Activated B cell treated with CpG ODN at 0.5 μM for 24 hours (primary cell): ENCODE results near the gene BMERB1. TPM values are rescaled to one million over a fixed set of nuclear protein-coding genes. Genes with fewer than 3 reads are reported as not detected.

Source experiments
- ATAC-seq: fragments of 200-7000 bp; cut with Tn5 transposase; one replicate; pipeline ENCODE4 v1.10.0; 2021; ENCODE audit warnings: low read depth, mild to moderate bottlenecking, moderate library complexity
- CTCF ChIA-PET: fragments of 350-600 bp; sonication (Branson Sonifier 250); formaldehyde crosslinking; loops from one replicate; lab custom pipeline; 2021; ENCODE audit warnings: antibody characterized with exemption; lab: Charles Lee
- POLR2A ChIA-PET: fragments of 350-600 bp; sonication (Branson Sonifier 250); formaldehyde crosslinking; loops from one replicate; lab custom pipeline; 2021; ENCODE audit warnings: antibody characterized with exemption; lab: Charles Lee
- DNase-seq: peaks from one replicate; pipeline ENCODE4 v3.0.0; 2022
- H3K27ac Mint-ChIP-seq: one replicate; pipeline ENCODE4 v1.8.0; 2020; ENCODE audit warnings: mixed read lengths
- H3K27me3 Mint-ChIP-seq: one replicate; pipeline ENCODE4 v1.8.0; 2021; ENCODE audit warnings: mixed read lengths
- H3K36me3 Mint-ChIP-seq: one replicate; pipeline ENCODE4 v1.8.0; 2021; ENCODE audit warnings: low read depth, mixed read lengths
- H3K4me1 Mint-ChIP-seq: one replicate; pipeline ENCODE4 v1.8.0; 2021; ENCODE audit warnings: mixed read lengths
- H3K4me3 Mint-ChIP-seq: one replicate; pipeline ENCODE4 v1.8.0; 2020; ENCODE audit warnings: mild to moderate bottlenecking, mixed read lengths
- H3K9me3 Mint-ChIP-seq: one replicate; pipeline ENCODE4 v1.8.0; 2020; ENCODE audit warnings: mixed read lengths
- intact Hi-C: fragments of 100-400 bp; cut with micrococcal nuclease; formaldehyde crosslinking; loops from one replicate; pipeline ENCODE4 v1.15.1; 2024
- total RNA-seq: library from RNA; stranded (reverse); gene quantifications from 2 replicates; pipeline ENCODE4 v1.2.3, GENCODE V29; 2022
- TF ChIP-seq, protein P1 (sequence below): fragments of 200-600 bp; IDR thresholded peaks from one replicate; pipeline ENCODE4 v1.8.0; 2022; ENCODE audit warnings: antibody characterized with exemption, mild to moderate bottlenecking

Gene BMERB1
- total RNA-seq, 1 donor from 2014 or later, result 7.1 TPM

DNA sequence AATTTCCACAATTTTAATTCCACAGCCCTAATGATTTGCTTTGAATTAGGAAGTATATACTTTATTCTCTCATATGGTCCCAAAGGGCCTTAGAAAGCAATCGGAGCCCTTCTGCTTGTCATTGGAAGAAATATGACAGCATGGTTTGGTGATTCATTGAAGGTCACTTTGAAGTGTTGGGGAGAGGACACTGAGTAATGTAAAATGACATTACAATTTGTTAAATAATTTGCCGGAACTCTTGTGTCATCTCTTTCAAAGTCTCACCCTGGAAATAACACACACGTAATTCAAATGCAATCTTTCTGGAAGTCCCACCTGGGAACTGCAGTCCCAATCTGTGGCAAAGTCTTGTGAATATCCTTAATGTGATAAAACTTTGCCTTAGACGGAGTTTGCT, 59.8 kb downstream of the BMERB1 start:
- no peaks in the 10 kb centered on the region for H3K27me3 Mint-ChIP-seq
- no peak overlapping the region for H3K4me3 Mint-ChIP-seq
- H3K27ac Mint-ChIP-seq, result no peak overlapping the region
- intact Hi-C loops, result no loop called here
- H3K9me3 Mint-ChIP-seq, result no peaks in the 10 kb centered on the region
- TF ChIP-seq, protein P1, sequence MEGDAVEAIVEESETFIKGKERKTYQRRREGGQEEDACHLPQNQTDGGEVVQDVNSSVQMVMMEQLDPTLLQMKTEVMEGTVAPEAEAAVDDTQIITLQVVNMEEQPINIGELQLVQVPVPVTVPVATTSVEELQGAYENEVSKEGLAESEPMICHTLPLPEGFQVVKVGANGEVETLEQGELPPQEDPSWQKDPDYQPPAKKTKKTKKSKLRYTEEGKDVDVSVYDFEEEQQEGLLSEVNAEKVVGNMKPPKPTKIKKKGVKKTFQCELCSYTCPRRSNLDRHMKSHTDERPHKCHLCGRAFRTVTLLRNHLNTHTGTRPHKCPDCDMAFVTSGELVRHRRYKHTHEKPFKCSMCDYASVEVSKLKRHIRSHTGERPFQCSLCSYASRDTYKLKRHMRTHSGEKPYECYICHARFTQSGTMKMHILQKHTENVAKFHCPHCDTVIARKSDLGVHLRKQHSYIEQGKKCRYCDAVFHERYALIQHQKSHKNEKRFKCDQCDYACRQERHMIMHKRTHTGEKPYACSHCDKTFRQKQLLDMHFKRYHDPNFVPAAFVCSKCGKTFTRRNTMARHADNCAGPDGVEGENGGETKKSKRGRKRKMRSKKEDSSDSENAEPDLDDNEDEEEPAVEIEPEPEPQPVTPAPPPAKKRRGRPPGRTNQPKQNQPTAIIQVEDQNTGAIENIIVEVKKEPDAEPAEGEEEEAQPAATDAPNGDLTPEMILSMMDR, result no peak
- peaks cover 16% of the 10 kb centered on the region for H3K4me1 Mint-ChIP-seq
- no peak for DNase-seq
- ChIA-PET POLR2A (no interaction called here), CTCF (no interaction called here)
- no peaks in the 10 kb centered on the region for H3K36me3 Mint-ChIP-seq
- no peak for ATAC-seq

DNA sequence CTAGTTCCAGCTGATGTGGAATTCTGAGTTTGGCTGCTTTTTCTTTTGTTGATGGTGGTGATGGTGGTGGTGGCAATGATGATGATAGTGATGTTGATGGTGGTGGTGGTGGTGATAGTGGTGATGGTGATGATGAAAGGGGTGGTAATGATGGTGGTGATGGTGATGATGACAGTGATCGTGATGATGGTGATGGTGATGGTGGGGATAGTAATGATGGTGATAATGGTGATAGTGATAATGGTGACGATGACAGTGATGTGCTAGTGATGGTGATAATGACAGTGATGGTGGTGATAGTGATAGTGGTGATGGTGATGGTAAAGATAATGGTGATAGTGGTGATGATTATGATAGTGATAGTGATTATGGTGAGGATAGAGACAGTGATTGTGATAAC, 61.5 kb downstream of the BMERB1 start:
- intact Hi-C loops, result no loop called here
- no peak for DNase-seq
- no peaks in the 10 kb centered on the region for H3K36me3 Mint-ChIP-seq
- H3K27ac Mint-ChIP-seq, result no peak overlapping the region
- no peak for ATAC-seq
- no peaks in the 10 kb centered on the region for H3K27me3 Mint-ChIP-seq
- H3K9me3 Mint-ChIP-seq, result no peaks in the 10 kb centered on the region
- H3K4me3 Mint-ChIP-seq, result no peak overlapping the region
- ChIA-PET POLR2A (no interaction called here), CTCF (no interaction called here)
- TF ChIP-seq, protein P1, result no peak
- peaks cover 9% of the 10 kb centered on the region for H3K4me1 Mint-ChIP-seq

DNA sequence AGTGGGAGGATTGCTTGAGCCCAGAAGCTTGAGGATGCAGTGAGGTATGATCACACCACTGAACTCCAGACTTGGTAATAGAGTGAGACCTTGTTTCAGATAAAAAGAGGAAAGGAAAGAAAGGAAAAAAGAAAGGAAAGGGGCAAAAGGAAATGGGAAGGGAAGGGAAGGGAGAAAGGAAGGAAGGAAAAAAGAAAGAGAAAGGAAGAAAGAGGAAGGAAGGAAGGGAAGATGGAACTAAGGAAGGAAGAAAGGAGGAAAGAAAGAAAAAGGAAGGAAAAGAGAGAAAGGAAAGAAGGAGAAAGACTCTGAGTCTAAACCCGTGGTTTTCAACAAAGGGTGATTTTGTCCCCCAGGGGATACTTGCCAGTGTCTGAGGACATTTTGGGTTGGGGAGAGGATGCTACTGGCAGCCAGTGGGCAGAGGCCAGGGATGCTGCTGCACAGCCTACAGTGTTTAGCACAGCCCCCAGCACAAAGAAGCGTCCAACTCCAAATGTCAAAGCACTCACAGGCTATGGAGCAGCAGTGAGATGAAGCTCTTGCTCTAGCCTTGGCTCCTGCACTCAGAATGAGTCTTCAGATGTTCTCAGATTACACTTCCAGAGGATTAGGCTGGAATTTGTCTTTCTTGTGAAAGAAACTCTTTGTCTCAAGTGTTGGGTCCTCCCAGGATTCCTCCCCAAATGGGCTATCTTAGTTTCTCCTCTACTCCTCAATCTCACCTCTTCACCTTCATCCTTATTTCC, 64.2 kb downstream of the BMERB1 start:
- CTCF ChIA-PET, result no interaction called here
- no peak for ATAC-seq
- no peak overlapping the region for H3K27ac Mint-ChIP-seq
- no peaks in the 10 kb centered on the region for H3K27me3 Mint-ChIP-seq
- no peak overlapping the region for H3K4me3 Mint-ChIP-seq
- H3K4me1 Mint-ChIP-seq, result no peaks in the 10 kb centered on the region
- POLR2A ChIA-PET, result no interaction called here
- intact Hi-C loops, result no loop called here
- no peak for DNase-seq
- TF ChIP-seq, protein P1, result no peak
- H3K36me3 Mint-ChIP-seq, result no peaks in the 10 kb centered on the region
- no peaks in the 10 kb centered on the region for H3K9me3 Mint-ChIP-seq

GRCh38 chr16:15502041-15502725, 67.8 kb downstream of the BMERB1 start:
- peak overlapping the region; percentile 50 for H3K27ac Mint-ChIP-seq
- no peaks in the 10 kb centered on the region for H3K9me3 Mint-ChIP-seq
- H3K27me3 Mint-ChIP-seq, result no peaks in the 10 kb centered on the region
- H3K36me3 Mint-ChIP-seq, result no peaks in the 10 kb centered on the region
- intact Hi-C loops, result no loop called here
- no peaks in the 10 kb centered on the region for H3K4me1 Mint-ChIP-seq
- ATAC-seq, result no peak
- DNase-seq, result no peak
- POLR2A ChIA-PET, result interaction anchor here (0.6 kb wide), 1 partner anchor 16 kb away, joined by 3 read pairs; no protein-coding TSS in a partner anchor
- TF ChIP-seq, protein P1, result no peak
- no peak overlapping the region for H3K4me3 Mint-ChIP-seq
- CTCF ChIA-PET, result no interaction called here

- Mint-ChIP-seq H3K27ac (no peak overlapping the region), H3K36me3 (no peaks in the 10 kb centered on the region), H3K27me3 (no peaks in the 10 kb centered on the region), H3K4me3 (no peak overlapping the region), H3K4me1 (peaks cover 2% of the 10 kb centered on the region), H3K9me3 (no peaks in the 10 kb centered on the region)
- POLR2A ChIA-PET, result interaction anchor here (0.6 kb wide), 1 partner anchor 41 kb away, joined by 4 read pairs; no protein-coding TSS in a partner anchor
- DNase-seq (no peak), ATAC-seq (no peak)
- intact Hi-C loops, result no loop called here
- CTCF ChIA-PET, result no interaction called here
- TF ChIP-seq, protein P1, result no peak
Measured at GRCh38 chr16:15506441-15506840, 72.1 kb downstream of the BMERB1 start.
